Stomach (tissue), 4 donors: ENCODE results near the gene FAM47E.

Source experiments
- POLR2A ChIP-seq, 4 donors: fragments of 450-650 bp; IDR thresholded peaks; one replicate each; pipeline ENCODE4 v1.6.1; 2016; ENCODE audit warnings: antibody characterized with exemption in 4 of 4, control low read depth in 2 of 4, mild to moderate bottlenecking in 1 of 4, moderate library complexity in 1 of 4
- POLR2AphosphoS5 ChIP-seq, 3 donors: sonication (generic); formaldehyde crosslinking; IDR thresholded peaks; one replicate each; pipeline ENCODE4 v1.6.1; 2016; ENCODE audit warnings: antibody characterized with exemption in 3 of 3
- TF ChIP-seq, protein P1 (sequence below), 7 experiments: fragments of 450-650 bp in 4 of 7; fragments of 200-600 bp in 3 of 7; sonication (generic) in 3 of 7; IDR thresholded peaks; one replicate each; pipeline ENCODE4 v1.5.1; 2016 to 2019; ENCODE audit warnings: antibody characterized with exemption in 7 of 7, control low read depth in 2 of 7, mild to moderate bottlenecking in 1 of 7

DNA sequence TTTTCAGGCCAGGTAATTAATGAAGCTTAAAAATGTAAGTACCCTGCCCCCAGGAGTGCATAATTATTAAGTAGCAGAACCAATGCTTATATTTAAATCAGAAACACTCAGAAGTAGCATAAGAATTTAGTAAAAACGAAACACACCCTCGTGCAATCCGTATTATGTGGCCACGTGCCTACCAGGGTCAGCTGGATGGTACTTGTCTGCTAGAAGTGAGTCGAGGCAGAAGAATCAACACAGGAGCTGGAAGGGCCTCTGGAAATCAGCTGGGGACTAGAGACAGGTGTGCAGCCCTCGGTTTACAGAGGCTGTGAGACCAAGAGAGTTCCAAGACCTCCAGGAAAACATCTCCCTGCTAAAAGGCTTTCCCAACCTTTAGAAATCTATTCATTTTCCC lies 559 bp upstream of the FAM47E start:
- TF ChIP-seq POLR2A (IDR thresholded peaks at IDR 0.05) (no peak), POLR2AphosphoS5 (IDR thresholded peaks at IDR 0.05) (no peak)
- TF ChIP-seq, protein P1, sequence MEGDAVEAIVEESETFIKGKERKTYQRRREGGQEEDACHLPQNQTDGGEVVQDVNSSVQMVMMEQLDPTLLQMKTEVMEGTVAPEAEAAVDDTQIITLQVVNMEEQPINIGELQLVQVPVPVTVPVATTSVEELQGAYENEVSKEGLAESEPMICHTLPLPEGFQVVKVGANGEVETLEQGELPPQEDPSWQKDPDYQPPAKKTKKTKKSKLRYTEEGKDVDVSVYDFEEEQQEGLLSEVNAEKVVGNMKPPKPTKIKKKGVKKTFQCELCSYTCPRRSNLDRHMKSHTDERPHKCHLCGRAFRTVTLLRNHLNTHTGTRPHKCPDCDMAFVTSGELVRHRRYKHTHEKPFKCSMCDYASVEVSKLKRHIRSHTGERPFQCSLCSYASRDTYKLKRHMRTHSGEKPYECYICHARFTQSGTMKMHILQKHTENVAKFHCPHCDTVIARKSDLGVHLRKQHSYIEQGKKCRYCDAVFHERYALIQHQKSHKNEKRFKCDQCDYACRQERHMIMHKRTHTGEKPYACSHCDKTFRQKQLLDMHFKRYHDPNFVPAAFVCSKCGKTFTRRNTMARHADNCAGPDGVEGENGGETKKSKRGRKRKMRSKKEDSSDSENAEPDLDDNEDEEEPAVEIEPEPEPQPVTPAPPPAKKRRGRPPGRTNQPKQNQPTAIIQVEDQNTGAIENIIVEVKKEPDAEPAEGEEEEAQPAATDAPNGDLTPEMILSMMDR (IDR thresholded peaks at IDR 0.05): no peak
